Endometrial microvascular endothelial cells (primary cell): ENCODE measurements around the gene CSDE1. TPM values are rescaled to one million over a fixed set of nuclear protein-coding genes. Genes with fewer than 3 reads are reported as not detected.
"Not testable (repeated sequence)": the region's sequence is repeated elsewhere in the genome, so short reads cannot be mapped to it uniquely, and the experiment has no call there.

Source experiments
- in situ Hi-C: cut with HindIII; loops from 2 replicates; pipeline ENCODE4 v1.10.0; 2017; ENCODE audit warnings: low sequenced_read_pairs, low pct_unique_long_range_greater_than_20kb; ENCODE audit errors: inconsistent ontology term
- total RNA-seq: library from RNA; depleted of rRNA; stranded (reverse); fragments of >200 nt; gene quantifications from one replicate; pipeline ENCODE4 v1.2.3, GENCODE V29; 2015; ENCODE audit errors: inconsistent ontology term

CSDE1 gene
- total RNA-seq, 1 donor from 2014 or later: 976 TPM

- in situ Hi-C loops: not testable (repeated sequence)
Observed at GRCh38 chr1:114753702-114754101, 4.1 kb downstream of the CSDE1 start.

- in situ Hi-C loops: no loop called here
Observed at GRCh38 chr1:114753143-114753542, 4.6 kb downstream of the CSDE1 start.

- in situ Hi-C loops: no loop called here
Observed at GRCh38 chr1:114750780-114751179, 7.0 kb downstream of the CSDE1 start.

GRCh38 chr1:114749835-114750234 is 7.9 kb downstream of the CSDE1 start:
- in situ Hi-C loops: no loop called here

- in situ Hi-C loops: no loop called here
Observed at GRCh38 chr1:114746450-114747121, 11.2 kb downstream of the CSDE1 start.

- in situ Hi-C loops: no loop called here
Observed at GRCh38 chr1:114745291-114745690, 12.5 kb downstream of the CSDE1 start.

- in situ Hi-C loops: no loop called here
Observed at GRCh38 chr1:114741963-114742746, 15.6 kb downstream of the CSDE1 start.

- in situ Hi-C loops: no loop called here
Observed at GRCh38 chr1:114740331-114740730, 17.5 kb downstream of the CSDE1 start.

- in situ Hi-C loops: no loop called here
Observed at GRCh38 chr1:114737314-114737849, 20.4 kb downstream of the CSDE1 start.

- in situ Hi-C loops: no loop called here
Observed at GRCh38 chr1:114735479-114735878, 22.3 kb downstream of the CSDE1 start.

- in situ Hi-C loops: no loop called here
Observed at GRCh38 chr1:114729782-114730181, 28.0 kb downstream of the CSDE1 start.

GRCh38 chr1:114728553-114728952 is 29.2 kb downstream of the CSDE1 start:
- in situ Hi-C loops: no loop called here

GRCh38 chr1:114725230-114725629 is 32.6 kb downstream of the CSDE1 start:
- in situ Hi-C loops: no loop called here

GRCh38 chr1:114723915-114724314 is 33.9 kb downstream of the CSDE1 start:
- in situ Hi-C loops: no loop called here

- in situ Hi-C loops: no loop called here
Observed at GRCh38 chr1:114723457-114723856, 34.3 kb downstream of the CSDE1 start.

GRCh38 chr1:114720492-114720891 is 37.3 kb downstream of the CSDE1 start:
- in situ Hi-C loops: no loop called here

- in situ Hi-C loops: no loop called here
Observed at GRCh38 chr1:114719424-114719787, 38.4 kb downstream of the CSDE1 start.

GRCh38 chr1:114718661-114719423 is 38.9 kb downstream of the CSDE1 start:
- in situ Hi-C loops: no loop called here

- in situ Hi-C loops: no loop called here
Observed at GRCh38 chr1:114716304-114717170, 41.2 kb downstream of the CSDE1 start, which contains the start of gene NRAS. Gene NRAS (minus strand): TSS chr1:114716771. CDS start chr1:114716160, 611 bp downstream.
